AG20443 (cell line): ENCODE results near the gene UGT1A10.

Experiments
- DNase-seq: peaks from one replicate; pipeline ENCODE4 v3.0.0; 2012; ENCODE audit warnings: low spot score, mixed read lengths

The UGT1A10 gene

DNA sequence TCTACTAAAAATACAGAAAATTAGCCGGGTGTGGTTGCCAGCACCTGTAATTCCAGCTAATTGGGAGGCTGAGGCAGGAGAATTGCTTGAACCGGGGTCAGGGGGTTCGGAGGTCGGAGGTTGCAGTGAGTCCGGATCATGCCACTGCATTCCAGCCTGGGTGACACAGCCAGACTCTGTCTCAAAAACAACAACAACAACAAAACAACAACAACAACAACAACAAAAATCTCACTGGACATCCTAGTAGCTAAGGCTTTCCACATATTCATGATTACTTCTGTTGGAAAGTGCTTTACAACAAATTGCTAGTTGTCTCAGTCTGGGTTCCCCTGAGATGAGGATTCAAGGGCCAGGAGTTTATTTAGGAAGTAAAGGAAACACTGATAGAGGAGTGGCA, 137.6 kb downstream of the UGT1A10 start:
- DNase-seq = no peak

DNA sequence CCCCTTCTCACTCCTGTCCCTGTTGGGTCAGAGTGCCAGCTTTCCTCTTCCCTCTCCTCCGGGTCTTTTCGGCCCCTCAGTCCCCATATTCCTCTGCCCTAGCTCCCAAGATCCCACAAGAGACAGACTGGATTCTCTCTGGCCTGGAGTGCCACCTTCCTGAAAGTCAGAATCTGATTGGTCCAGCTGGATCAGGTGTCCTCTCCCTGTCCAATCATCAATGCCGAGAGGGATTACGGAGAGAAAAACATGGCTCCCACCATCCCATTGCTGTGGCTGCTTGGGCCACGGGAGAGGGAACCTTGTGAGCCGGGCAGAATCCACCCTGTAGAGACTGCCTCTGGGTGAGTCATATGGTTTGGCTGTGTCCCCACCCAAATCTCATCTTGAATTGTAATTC, 139.2 kb downstream of the UGT1A10 start:
- no peak for DNase-seq

DNA sequence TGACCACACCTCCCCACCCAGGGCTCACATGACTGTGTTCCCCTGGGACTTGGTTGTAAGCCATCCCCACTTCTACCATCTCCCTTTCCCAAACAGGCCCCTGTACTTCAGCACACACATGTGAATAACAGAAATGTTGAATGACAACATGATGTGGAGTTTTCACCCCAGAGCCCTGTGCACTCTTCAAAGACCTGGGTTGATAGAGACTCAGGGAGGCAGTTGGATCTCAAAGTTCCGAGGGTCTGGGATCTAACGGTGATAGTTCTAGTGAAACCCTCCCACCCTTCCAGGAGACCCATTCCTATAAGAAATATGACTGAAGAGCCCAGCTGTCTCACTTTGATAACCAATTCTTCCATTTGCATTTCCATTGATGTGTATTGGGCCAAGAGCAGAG, 141.8 kb downstream of the UGT1A10 start, which contains the start of gene MROH2A:
Gene MROH2A (plus strand): TSS at position 301 of the 400 bp plus-strand sequence. CDS start 1,029 bp downstream, outside the sequence.
- no peak for DNase-seq

DNA sequence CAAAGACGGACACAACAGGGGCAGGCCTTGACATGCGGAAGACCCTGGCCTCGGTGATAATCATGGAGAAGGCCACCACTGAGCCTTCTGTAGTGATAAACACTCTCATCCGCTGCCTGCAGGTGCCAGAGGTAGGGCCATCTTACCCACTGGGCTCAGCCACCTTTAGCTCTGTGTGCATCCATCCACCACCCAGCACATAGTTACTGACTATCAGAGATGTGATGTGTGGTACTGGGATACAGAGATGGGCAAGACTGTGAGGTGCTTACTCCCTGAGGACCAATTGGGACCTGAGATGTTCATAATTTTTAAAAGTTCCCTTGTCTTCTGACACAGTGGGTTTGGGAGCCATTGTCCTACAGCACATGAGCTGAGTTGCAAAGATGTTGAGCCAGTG, 143.5 kb downstream of the UGT1A10 start:
- DNase-seq = no peak

DNA sequence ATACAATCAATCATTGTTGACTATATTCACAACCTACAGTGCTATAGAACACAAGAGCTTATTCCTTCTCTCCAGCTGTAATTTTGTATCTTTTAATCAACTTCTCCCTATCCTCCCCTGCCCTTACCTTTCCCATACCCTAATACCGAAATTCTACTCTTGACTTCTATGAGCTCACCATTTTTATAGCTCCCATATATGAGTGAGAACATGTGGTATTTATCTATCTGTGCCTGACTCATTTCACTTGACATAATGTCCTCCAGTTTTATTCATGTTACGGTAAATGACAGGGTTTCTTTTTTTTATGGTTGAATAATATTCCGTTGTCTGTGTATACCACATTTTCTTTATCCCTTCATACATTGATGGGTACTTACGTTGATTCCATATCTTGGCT, 144.5 kb downstream of the UGT1A10 start:
- DNase-seq = no peak

DNA sequence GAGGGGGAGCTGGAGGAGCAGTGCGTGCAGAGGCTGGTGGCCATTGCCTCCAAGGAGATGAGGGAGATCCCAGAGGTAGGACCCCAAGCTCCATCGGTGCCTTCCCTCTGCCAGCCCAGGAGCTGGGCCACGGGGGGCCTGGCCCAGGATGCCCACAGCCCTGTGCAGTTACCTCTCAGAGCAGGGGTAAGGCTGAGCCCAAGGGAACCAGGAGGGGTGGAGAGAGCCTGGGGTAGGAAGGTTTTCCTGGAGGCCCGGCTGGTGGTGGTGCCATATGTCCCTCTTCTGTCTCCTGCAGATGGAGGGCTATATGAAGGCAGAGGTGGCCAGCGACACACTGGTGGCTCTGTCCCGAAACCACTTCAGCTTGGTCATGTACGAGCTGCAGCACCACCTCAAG, 153.3 kb downstream of the UGT1A10 start:
- no peak for DNase-seq

DNA sequence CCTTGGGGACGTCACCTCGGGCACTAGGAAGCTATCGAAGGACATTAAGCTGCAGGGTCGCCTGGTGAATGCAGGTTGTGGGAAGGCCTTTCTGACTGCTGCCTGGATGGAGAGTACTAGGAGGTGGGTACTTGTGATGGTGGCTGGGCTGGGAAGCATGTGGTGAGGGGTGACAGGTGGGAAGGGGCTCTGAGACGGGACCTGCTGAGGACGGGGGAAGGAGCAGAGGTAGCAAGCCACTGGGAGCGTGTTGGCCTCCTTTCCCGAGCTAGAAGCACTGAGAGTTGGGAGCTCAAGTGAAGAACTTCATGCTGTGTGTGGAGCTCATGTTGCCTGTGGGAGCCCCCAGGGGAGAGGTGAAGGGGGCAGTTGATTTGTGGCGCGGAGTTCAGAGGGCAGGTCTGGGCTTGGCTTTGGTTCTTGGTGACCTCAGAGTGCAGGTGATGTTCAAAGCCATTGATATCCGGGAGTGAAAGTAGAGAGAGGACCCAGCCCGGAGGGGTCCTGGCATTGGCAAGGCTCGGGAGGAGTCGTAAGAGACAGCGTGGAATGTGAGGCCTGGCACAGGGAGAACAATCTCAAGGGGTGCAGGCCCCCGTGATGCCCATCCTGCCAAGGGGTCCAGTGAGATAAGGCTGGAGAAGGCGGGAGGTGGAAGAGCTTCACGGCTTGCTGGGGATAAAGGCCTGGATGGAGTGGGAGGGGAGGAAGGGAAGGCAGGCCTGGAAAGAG, 155.1 kb downstream of the UGT1A10 start:
- no peak for DNase-seq

DNA sequence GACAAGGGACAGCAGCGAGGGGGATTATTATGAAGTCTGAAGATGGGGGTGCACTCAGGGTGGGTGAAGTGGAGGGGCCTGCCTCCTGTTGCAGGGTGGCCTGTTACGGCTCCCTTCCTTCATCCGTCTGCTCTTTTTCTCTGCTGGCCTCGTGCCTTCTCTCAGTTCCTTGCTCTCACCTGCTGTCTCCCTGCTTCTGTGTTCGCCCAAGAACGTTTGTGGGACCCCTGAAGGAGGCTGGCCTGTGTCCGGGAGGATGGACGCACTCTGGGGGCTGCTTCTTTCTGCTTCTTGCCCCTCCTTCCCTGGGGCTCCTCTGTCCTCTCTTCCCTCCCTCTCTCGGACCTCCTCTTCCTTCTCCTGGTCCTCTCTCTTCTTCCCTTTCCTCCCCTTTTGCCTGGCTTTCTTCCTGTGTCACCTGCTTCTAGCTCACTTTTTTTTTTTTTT, 155.7 kb downstream of the UGT1A10 start:
- DNase-seq = no peak

DNA sequence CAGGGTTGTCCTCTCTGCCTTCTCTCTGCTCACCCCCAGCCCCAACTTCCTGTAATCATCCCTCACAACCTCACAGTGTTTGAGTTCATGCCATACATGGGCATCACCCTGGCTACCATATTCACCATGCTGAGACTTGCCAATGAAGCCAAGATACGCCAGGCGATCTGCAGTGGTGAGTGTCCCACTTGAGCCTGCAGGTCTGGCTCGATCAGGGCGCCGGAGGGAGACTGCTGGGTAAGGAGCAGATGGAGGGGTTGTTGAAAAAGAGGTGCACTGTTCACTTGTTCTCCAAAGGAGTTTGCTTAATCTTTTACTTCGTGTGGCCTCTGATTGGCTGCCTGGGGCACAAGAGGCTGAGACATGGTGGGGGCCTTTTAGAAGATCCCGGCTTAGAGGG, 156.5 kb downstream of the UGT1A10 start:
- no peak for DNase-seq

DNA sequence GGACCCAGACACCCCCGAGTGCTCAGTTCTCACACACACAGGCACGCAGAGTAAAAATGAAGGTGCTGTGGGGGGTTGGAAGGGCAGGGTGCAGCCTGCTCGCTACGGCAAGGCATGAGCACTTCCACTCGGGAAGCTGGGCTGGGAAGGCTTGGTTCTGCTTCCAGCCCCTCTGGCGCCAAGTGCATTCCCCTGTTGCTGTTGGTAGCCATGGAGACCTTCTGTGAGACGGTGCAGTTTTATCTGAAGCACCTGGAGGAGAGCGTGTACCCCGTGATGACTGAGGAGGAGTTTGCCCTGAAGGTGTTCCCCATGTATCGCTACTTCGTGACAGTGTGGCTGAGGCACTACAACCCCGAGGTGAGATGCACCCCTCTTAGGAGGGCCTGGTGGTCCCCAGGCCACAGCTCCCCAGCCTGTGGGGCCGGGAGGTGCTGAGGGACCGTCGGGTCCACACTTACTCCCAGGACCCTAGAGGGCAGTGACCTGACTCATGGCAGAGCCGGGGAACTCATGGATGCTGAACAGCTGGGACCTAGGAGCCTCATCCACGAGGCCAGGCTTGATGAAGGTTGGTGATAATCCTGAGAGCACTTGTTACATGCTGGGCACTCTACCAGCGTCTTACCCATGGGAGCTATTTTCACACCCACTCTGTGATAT, 157.3 kb downstream of the UGT1A10 start:
- no peak for DNase-seq

DNA sequence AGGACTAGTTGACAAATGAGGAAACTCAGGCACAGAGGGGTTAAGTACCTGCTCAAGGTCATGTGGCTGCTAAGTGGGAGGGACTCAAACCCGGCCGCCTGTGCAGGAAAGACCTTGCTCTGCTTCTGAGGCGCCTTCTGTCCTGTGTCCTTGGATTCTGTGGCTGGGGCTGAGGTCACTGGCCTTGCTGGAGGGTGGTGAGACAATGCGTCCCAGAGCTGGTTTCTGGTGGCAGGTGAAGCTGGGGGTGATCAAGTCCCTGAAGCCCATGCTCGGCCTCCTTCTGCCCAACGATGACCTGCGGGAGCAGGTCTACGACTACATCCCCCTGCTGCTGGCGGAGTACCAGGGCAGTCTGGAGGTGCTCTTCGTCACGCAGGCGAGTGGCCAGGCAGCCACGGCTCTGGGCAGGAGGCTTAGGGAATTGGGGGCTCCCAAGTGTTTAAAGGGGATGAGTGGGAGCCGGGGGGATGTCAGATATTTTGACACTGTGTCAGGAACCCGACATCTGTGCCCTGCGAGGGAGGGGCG, 157.9 kb downstream of the UGT1A10 start:
- no peak for DNase-seq

DNA sequence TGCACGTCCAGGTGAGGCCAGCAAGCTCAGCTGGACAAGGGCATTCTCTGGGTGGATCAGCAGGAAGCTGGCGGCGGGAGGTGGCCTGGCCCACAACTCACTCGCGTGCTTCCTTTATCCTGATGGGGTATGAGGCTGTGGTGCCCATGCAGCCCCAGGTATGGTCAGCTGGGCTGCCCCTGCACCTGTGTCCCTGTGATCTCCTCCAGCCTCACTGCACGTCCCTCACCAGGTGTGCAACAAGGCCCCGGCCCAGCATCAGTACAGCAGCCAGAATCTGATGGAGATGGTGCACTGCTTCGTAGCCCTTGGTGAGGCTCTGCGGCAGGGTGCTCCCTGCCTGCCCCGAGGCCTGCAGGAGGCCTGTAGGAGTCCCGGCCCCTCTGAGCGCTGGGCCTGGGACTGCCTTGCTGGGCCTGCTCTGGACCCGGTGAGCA, 159.5 kb downstream of the UGT1A10 start:
- DNase-seq = no peak

DNA sequence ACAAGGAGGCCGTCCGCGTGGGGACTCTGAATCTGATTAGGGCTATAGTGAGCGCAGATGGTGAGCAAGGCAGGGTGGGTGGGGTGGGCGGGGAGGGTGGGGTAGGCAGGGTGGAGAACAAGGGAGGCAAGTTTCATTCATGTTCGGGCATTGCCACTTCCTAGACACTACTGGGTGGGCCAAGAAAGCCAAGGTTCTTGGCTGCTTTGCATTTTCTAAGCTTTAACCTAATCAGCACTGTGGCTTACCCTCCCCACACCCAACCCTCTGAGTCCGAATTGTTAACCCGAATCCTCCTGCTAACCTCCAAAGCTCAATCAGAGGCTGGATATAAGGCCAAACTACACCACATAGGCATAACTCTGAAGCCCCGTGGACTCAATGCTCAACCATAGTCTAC, 160.0 kb downstream of the UGT1A10 start:
- DNase-seq = no peak

DNA sequence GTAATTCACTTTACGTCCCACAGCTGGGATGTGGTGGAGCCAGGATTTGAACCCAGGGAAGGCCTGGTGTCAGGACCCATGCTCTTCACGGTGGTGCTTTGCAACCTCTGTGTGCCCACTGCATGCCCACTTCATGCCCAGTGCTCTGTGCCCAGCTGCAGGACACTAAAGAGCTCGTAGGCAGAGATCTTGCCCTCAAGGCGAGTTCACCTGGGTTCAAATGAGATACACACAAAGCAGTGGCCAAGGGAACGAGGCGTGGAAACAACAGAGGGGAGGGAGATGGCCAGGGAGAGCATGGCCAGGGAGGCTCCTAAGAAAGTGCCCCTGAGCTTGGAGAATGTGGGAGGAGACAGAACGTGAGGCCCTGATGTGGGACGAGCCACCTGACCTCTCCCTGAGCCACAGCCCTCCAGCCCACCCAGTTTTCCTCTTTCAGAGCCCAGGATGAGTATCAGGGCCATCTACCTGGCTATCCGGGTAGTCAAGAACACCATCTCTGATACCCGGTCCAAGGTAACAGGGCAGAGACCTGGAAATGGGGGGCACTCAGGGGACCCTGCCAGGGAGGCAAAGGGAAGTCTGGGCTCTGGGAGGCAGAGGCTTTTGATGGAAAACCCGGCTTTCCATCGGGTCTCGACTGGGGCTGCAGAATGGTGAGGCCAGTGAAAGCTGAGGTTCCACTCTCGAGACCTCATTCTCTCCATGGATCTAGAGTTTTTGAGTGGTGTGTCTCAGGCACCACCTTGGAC, 162.3 kb downstream of the UGT1A10 start:
- no peak for DNase-seq

DNA sequence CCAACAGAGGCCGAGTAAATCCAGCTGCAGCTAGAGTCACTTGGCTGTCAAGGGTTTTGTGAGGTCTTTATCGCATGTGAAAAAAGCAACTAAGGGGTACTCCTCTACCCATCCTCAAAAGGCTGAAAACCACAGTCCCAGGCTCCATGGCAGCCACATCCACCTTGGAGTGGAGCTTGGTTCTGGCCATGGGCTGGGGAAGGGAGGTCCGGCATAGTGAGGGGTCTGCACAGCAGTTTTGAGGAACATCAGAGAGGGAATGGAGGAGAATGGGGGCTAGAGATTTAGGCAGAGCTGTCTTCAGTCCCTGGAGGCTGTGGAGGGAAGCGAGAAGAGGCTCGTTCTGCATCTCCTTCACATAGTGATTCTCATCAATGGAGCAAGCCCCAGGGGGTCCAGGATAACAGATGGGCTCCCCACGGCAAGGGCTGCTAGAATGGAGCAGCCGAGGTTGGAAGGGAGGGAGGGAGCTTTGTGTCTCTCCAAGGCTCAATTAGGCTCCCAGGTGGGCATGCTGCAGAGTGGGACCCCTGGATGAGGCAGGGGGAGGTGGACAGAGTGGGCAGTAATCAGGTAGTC, 162.9 kb downstream of the UGT1A10 start:
- no peak for DNase-seq

DNA sequence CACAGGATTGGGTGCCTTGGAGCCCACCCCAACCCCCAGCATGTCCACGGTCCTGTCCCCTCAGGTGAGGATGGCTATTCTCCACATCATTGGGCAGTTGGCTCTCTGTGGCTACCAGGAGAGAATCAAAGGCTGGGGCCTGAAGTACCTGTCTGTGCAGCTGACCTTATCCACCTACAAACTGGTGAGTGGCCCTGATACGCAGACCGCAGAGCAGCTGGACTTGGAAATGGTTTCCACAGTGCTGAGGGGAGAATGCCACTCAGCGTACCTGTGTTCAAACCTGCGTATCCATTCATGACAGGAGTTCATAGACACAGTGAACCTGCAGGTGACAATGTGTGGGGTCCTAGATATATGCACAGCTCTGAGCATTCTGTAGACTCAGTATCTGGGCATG, 163.5 kb downstream of the UGT1A10 start:
- DNase-seq = no peak

DNA sequence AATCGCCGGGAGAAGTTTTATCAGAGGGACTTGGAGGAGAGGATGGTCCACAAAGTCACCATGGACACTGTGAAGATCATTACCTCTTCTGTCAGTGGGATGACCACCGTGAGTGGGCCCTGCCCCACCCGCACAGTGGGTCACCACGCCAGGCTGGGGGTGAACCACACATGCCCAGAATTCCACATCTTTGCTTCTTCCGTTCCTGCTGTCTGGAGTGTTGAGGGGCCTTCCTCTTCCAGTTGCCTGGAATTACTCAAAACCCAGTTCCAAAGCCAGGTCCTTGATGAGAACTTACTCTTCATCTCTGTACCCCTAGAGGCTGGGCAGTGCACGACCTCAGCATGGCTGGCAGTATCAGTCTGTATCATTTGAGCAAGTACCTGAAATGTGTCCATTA, 164.0 kb downstream of the UGT1A10 start:
- no peak for DNase-seq

DNA sequence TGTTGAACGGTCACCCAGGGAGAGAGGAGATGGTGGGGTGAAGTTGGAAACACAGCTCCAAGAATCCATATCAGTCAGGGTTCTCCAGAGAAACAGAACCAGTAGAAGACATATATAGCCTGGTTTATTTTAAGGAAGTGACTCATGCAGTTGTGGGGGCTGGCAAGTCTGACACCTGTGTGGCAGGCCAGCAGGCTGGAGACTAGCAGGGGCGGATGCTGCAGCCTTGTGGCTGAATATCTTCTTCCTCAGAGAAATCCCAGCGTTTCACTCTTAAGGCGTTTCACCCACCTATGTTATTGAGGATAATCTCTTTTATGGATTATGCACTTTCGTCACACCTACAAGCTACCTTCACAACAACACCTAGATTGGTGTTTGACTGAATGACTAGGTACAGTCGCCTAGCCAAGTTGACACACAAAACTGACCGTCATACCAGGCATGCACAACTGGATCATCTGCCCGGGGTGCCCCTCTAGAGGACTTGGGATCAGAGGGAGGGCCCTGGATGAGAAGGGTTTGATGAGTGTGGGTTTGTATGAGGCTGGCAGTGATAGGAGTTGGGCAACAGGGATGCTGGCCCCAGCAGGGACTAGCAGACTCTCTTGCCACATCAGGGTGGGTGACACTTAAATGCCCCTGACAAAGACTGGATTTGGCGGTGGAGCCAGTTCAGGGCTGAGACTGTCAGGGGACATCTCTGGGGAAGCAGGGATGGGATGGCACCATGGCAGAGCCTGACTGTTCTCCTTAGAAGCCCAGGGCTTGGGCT, 165.3 kb downstream of the UGT1A10 start:
- no peak for DNase-seq

DNA sequence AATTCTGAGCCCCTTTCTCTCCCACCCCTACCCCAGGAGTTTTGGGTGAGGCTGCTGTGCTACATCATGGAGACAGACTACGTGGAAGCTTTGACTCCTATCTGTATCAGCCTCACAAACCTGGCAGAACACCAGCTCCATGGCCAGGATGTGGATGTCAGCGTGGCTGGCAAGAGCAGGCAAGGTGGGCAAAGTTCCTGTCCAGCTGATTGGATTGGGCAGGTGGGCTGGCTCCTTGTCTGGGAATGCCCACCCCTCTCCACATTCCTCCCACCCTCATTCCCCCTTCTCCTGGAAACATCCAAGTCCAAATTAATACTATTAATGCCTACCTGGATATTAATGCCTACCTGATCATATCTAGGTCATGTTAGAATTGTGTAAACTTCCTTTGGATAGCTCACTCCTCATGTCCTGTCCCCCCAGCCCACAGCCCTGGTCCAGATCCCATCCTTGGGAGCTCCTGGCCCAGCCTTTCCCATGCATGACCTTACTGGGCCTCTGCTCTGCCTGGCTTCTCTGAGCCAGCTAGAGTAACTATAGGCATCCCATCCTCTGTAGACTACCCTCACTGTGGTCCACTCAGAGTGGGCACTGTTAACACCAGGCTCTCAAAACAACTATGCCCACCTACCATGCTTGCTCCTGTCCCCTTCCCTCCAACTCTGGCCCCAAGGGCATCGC, 166.0 kb downstream of the UGT1A10 start:
- no peak for DNase-seq

DNA sequence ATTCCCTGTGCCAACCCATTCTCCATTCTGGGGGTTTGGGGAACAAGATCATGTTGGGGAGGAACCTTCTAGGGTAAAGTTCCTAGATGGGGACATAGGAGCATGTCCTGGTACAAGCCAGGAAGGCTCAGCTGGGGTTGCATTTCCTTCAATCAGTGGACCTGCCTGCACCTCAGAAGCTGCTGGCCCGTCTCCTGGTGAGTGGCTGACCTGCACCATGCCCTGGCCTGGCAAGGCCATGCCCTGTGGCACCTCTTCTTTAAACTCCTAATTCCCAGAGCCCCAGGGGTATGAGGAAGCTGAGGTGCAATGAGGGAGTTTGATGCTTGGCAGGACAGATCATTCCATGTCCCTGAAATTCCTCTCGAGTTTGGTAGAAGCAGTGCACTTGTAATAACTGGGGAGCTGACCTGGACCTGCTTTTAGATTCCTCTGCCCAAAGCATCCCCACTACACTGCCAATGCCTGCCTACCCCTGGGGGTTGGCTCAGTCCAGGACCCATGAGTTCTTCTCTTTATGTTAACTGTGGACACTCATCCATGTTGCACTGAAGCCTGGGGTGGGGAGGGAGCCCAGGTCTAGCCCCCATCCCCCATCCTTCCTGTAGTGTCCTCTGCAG, 167.2 kb downstream of the UGT1A10 start:
- no peak for DNase-seq
